Chondrocyte (in vitro differentiated cells): ENCODE data around the gene MYT1. TPM values are rescaled to one million over a fixed set of nuclear protein-coding genes. Genes with fewer than 3 reads are reported as not detected.
"Not testable (repeated sequence)": the region's sequence is repeated elsewhere in the genome, so short reads cannot be mapped to it uniquely, and the experiment has no call there.

Experiments
- DNase-seq: peaks from one replicate; pipeline ENCODE4 v3.0.0; 2021; ENCODE audit warnings: mixed read lengths, low spot score
- H3K27ac Mint-ChIP-seq: one replicate; pipeline ENCODE4 v1.8.0; 2021; ENCODE audit warnings: mild to moderate bottlenecking, moderate library complexity, mixed read lengths; ENCODE audit not compliant: unreplicated experiment
- H3K27me3 Mint-ChIP-seq: 2 replicates; pipeline ENCODE4 v1.8.0; 2021; ENCODE audit warnings: low read depth, mixed read lengths
- H3K36me3 Mint-ChIP-seq: 2 replicates; pipeline ENCODE4 v1.8.0; 2021; ENCODE audit warnings: low read depth, mixed read lengths
- H3K4me1 Mint-ChIP-seq: 2 replicates; pipeline ENCODE4 v1.8.0; 2021; ENCODE audit warnings: low read depth, mild to moderate bottlenecking, mixed read lengths
- H3K4me3 Mint-ChIP-seq: one replicate; pipeline ENCODE4 v1.8.0; 2021; ENCODE audit warnings: mild to moderate bottlenecking, moderate library complexity, mixed read lengths; ENCODE audit not compliant: unreplicated experiment
- H3K9me3 Mint-ChIP-seq: 2 replicates; pipeline ENCODE4 v1.8.0; 2021; ENCODE audit warnings: low read depth, mixed read lengths
- total RNA-seq: library from RNA; stranded (reverse); gene quantifications from 3 replicates; pipeline ENCODE4 v1.2.1, GENCODE V29; 2021
- TF ChIP-seq, protein P1 (sequence below): fragments of 200-600 bp; sonication (generic); IDR thresholded peaks from 2 replicates; pipeline ENCODE4 v1.5.0; 2021; ENCODE audit warnings: antibody characterized with exemption, mild to moderate bottlenecking, moderate library complexity

Gene MYT1
- total RNA-seq, 1 donor from 2014 or later: not detected

- H3K4me3 Mint-ChIP-seq: no peak overlapping the region
- no peaks in the 10 kb centered on the region for H3K36me3 Mint-ChIP-seq
- no peak overlapping the region for H3K27ac Mint-ChIP-seq
Measured at GRCh38 chr20:64279826-64280459, 115.7 kb downstream of the MYT1 start.

DNA sequence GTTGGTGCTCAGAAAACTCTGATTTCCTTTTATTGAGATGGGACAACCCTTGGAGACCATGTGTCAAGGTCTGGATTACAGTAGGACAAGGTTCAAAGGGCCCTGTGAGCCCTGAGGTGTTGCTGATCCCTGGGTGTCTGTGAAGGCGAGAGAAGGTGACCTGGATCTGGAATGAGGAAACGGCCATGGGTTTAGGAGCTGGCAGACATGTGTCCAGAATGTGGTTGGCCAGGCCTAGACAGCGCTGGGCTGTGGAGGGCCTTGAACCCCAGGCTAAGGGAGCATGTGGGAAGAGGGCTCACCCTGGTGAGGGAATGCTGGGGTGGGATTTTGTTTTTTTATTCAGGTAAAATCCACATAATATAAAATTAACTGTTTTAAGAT lies 116.2 kb downstream of the MYT1 start:
- Mint-ChIP-seq H3K36me3 (no peaks in the 10 kb centered on the region), H3K4me3 (no peak overlapping the region), H3K27me3 (peaks cover 8% of the 10 kb centered on the region), H3K9me3 (no peaks in the 10 kb centered on the region), H3K4me1 (no peaks in the 10 kb centered on the region), H3K27ac (no peak overlapping the region)
- TF ChIP-seq, protein P1, sequence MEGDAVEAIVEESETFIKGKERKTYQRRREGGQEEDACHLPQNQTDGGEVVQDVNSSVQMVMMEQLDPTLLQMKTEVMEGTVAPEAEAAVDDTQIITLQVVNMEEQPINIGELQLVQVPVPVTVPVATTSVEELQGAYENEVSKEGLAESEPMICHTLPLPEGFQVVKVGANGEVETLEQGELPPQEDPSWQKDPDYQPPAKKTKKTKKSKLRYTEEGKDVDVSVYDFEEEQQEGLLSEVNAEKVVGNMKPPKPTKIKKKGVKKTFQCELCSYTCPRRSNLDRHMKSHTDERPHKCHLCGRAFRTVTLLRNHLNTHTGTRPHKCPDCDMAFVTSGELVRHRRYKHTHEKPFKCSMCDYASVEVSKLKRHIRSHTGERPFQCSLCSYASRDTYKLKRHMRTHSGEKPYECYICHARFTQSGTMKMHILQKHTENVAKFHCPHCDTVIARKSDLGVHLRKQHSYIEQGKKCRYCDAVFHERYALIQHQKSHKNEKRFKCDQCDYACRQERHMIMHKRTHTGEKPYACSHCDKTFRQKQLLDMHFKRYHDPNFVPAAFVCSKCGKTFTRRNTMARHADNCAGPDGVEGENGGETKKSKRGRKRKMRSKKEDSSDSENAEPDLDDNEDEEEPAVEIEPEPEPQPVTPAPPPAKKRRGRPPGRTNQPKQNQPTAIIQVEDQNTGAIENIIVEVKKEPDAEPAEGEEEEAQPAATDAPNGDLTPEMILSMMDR: no peak
- no peak for DNase-seq

More at GRCh38 chr20:64279826-64280459, 115.7 kb downstream of the MYT1 start:
- Mint-ChIP-seq H3K9me3 (no peaks in the 10 kb centered on the region), H3K27me3 (peaks cover 8% of the 10 kb centered on the region), H3K4me1 (peaks cover 2% of the 10 kb centered on the region)
- TF ChIP-seq, protein P1: no peak
- no peak for DNase-seq

DNA sequence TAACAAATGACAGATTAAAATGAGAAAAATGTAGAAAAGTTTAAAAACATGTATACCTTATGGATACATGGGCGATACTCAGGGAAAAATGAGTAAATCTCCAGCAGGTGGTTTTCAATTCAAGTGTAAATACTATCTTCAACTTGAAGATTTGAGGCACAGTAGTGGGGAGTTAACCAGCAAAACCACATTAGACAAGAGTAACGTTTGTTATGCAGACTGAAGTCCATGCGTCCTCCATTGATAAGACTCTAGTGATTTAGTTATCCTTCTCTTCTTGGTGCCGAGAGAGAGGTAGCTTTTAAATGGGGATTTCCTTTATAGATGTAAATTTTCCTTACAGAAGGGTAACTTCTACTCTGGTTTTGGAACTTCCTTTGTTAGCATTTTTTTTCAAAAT lies 119.4 kb downstream of the MYT1 start:
- Mint-ChIP-seq H3K9me3 (no peaks in the 10 kb centered on the region), H3K27ac (no peak overlapping the region), H3K27me3 (peaks cover 8% of the 10 kb centered on the region), H3K36me3 (no peaks in the 10 kb centered on the region), H3K4me1 (no peaks in the 10 kb centered on the region), H3K4me3 (no peak overlapping the region)
- DNase-seq: no peak
- TF ChIP-seq, protein P1: no peak

- TF ChIP-seq, protein P1: peak; percentile 85
- not testable (repeated sequence) for H3K36me3 Mint-ChIP-seq, DNase-seq, H3K4me1 Mint-ChIP-seq, H3K9me3 Mint-ChIP-seq, H3K4me3 Mint-ChIP-seq, H3K27ac Mint-ChIP-seq, H3K27me3 Mint-ChIP-seq
Measured at GRCh38 chr20:64285579-64286446, 121.6 kb downstream of the MYT1 start.

- H3K36me3 Mint-ChIP-seq, H3K4me3 Mint-ChIP-seq, H3K9me3 Mint-ChIP-seq, H3K27me3 Mint-ChIP-seq, H3K27ac Mint-ChIP-seq, H3K4me1 Mint-ChIP-seq, DNase-seq: not testable (repeated sequence)
Measured at GRCh38 chr20:64286447-64287263, 122.4 kb downstream of the MYT1 start.

DNA sequence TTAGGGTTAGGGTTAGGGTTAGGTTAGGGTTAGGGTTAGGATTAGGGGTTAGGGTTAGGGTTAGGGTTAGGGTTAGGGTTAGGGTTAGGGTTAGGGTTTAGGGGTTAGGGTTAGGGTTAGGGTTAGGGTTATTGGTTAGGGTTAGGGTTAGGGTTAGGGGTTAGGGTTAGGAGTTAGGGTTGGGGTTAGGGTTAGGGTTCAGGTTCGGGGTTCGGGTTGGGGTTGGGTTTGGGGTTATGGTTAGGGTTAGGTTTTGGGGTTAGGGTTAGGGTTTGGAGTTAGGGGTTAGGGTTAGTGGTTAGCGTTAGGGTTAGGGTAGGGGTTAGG lies 123.0 kb downstream of the MYT1 start:
- not testable (repeated sequence) for H3K4me3 Mint-ChIP-seq, H3K27ac Mint-ChIP-seq, H3K4me1 Mint-ChIP-seq, H3K9me3 Mint-ChIP-seq, DNase-seq, H3K36me3 Mint-ChIP-seq, H3K27me3 Mint-ChIP-seq
